Central memory CD8-positive, alpha-beta T cell (primary cell): ENCODE measurements around the gene AMT.
"Not testable (repeated sequence)": the region's sequence is repeated elsewhere in the genome, so short reads cannot be mapped to it uniquely, and the experiment has no call there.

Experiments
- ATAC-seq: fragments of 150-1000 bp; cut with Tn5 transposase; replicated peaks from 2 replicates; pipeline ENCODE4 v1.10.0; 2022; ENCODE audit warnings: mild to moderate bottlenecking, moderate FRiP score, moderate number of reproducible peaks; ENCODE audit not compliant: poor library complexity, severe bottlenecking; ENCODE audit errors: extremely low read depth
- DNase-seq, 2 donors: peaks; one replicate each; pipeline ENCODE4 v3.0.0; 2021; ENCODE audit warnings: low spot score in 2 of 2
- H3K27ac Mint-ChIP-seq: one replicate; pipeline ENCODE4 v1.8.0; 2022; ENCODE audit warnings: low read depth, mild to moderate bottlenecking, moderate library complexity, mixed read lengths
- H3K27me3 Mint-ChIP-seq: one replicate; pipeline ENCODE4 v1.8.0; 2022; ENCODE audit warnings: mixed read lengths
- H3K36me3 Mint-ChIP-seq: one replicate; pipeline ENCODE4 v1.8.0; 2022; ENCODE audit warnings: mild to moderate bottlenecking, moderate library complexity, mixed read lengths; ENCODE audit not compliant: insufficient read depth
- H3K4me1 Mint-ChIP-seq: one replicate; pipeline ENCODE4 v1.8.0; 2022; ENCODE audit warnings: mixed read lengths
- H3K4me3 Mint-ChIP-seq: one replicate; pipeline ENCODE4 v1.8.0; 2022; ENCODE audit warnings: mild to moderate bottlenecking, moderate library complexity, mixed read lengths
- H3K9me3 Mint-ChIP-seq: one replicate; pipeline ENCODE4 v1.8.0; 2022; ENCODE audit warnings: mixed read lengths

AMT gene

GRCh38 chr3:49415931-49416601 is 6.2 kb downstream of the AMT start:
- Mint-ChIP-seq H3K4me3 (peak overlapping the region; percentile 83), H3K27me3 (no peaks in the 10 kb centered on the region), H3K27ac (peak overlapping the region; percentile 92), H3K36me3 (peaks cover 31% of the 10 kb centered on the region), H3K4me1 (peaks cover 59% of the 10 kb centered on the region), H3K9me3 (no peaks in the 10 kb centered on the region)
- ATAC-seq (peak; percentile 46), DNase-seq (peak; percentile 47 to 71)

GRCh38 chr3:49414753-49415152 is 7.5 kb downstream of the AMT start:
- no peak overlapping the region for H3K4me3 Mint-ChIP-seq
- H3K36me3 Mint-ChIP-seq: peaks cover 32% of the 10 kb centered on the region
- peaks cover 66% of the 10 kb centered on the region for H3K4me1 Mint-ChIP-seq

GRCh38 chr3:49413338-49413734 is 8.9 kb downstream of the AMT start:
- Mint-ChIP-seq H3K36me3 (peaks cover 26% of the 10 kb centered on the region), H3K27me3 (no peaks in the 10 kb centered on the region), H3K4me1 (peaks cover 66% of the 10 kb centered on the region), H3K4me3 (peak overlapping the region; percentile 82), H3K9me3 (no peaks in the 10 kb centered on the region), H3K27ac (peak overlapping the region; percentile 75)
- ATAC-seq: no peak
- DNase-seq: no peak

More at GRCh38 chr3:49414753-49415152, 7.5 kb downstream of the AMT start:
- peak overlapping the region; percentile 75 for H3K27ac Mint-ChIP-seq
- ATAC-seq (no peak), DNase-seq (no peak)
- no peaks in the 10 kb centered on the region for H3K9me3 Mint-ChIP-seq
- H3K27me3 Mint-ChIP-seq: no peaks in the 10 kb centered on the region

- Mint-ChIP-seq H3K36me3 (peaks cover 24% of the 10 kb centered on the region), H3K4me1 (peaks cover 65% of the 10 kb centered on the region), H3K27me3 (no peaks in the 10 kb centered on the region), H3K27ac (peak overlapping the region; percentile 75), H3K9me3 (no peaks in the 10 kb centered on the region), H3K4me3 (peak overlapping the region; percentile 82)
- ATAC-seq (no peak), DNase-seq (no peak)
These were observed 9.5 kb downstream of the AMT start for GRCh38 chr3:49412632-49413337.

- Mint-ChIP-seq H3K27me3 (no peaks in the 10 kb centered on the region), H3K27ac (peak within 1 kb of the TSS; percentile 75), H3K9me3 (no peaks in the 10 kb centered on the region), H3K4me1 (peaks cover 65% of the 10 kb centered on the region), H3K36me3 (peaks cover 24% of the 10 kb centered on the region), H3K4me3 (peak within 1 kb of the TSS; percentile 82)
- peak; percentile 96 to 99 for DNase-seq
- ATAC-seq: peak; percentile 86
These were observed 10.2 kb downstream of the AMT start, which contains the start of the genes RHOA and TCTA for GRCh38 chr3:49411968-49412631. TSS of gene RHOA (minus strand) at chr3:49411976. CDS start at chr3:49375589, 36,387 bp downstream. TSS of gene TCTA (plus strand) at chr3:49412423. CDS start at chr3:49412427, 4 bp downstream.

GRCh38 chr3:49411535-49411967 is 10.7 kb downstream of the AMT start:
- Mint-ChIP-seq H3K4me1 (peaks cover 65% of the 10 kb centered on the region), H3K4me3 (peak overlapping the region; percentile 82), H3K36me3 (peaks cover 25% of the 10 kb centered on the region), H3K27ac (peak overlapping the region; percentile 75), H3K27me3 (no peaks in the 10 kb centered on the region), H3K9me3 (no peaks in the 10 kb centered on the region)
- ATAC-seq (peak; percentile 5), DNase-seq (peak in 1 of 2 donors; percentile 33)

GRCh38 chr3:49410846-49411534 is 11.3 kb downstream of the AMT start:
- H3K9me3 Mint-ChIP-seq: no peaks in the 10 kb centered on the region
- peak overlapping the region; percentile 82 for H3K4me3 Mint-ChIP-seq
- peaks cover 65% of the 10 kb centered on the region for H3K4me1 Mint-ChIP-seq
- H3K36me3 Mint-ChIP-seq: peaks cover 25% of the 10 kb centered on the region
- H3K27me3 Mint-ChIP-seq: no peaks in the 10 kb centered on the region
- no peak for DNase-seq
- ATAC-seq: no peak
- peak overlapping the region; percentile 75 for H3K27ac Mint-ChIP-seq

- H3K36me3 Mint-ChIP-seq: peaks cover 23% of the 10 kb centered on the region
- H3K9me3 Mint-ChIP-seq: no peaks in the 10 kb centered on the region
- peak overlapping the region; percentile 82 for H3K4me3 Mint-ChIP-seq
- DNase-seq (no peak), ATAC-seq (no peak)
- peak overlapping the region; percentile 75 for H3K27ac Mint-ChIP-seq
- no peaks in the 10 kb centered on the region for H3K27me3 Mint-ChIP-seq
- H3K4me1 Mint-ChIP-seq: peaks cover 67% of the 10 kb centered on the region
These were observed 12.0 kb downstream of the AMT start for GRCh38 chr3:49410066-49410845.

- Mint-ChIP-seq H3K9me3 (no peaks in the 10 kb centered on the region), H3K4me1 (peaks cover 48% of the 10 kb centered on the region), H3K27me3 (no peaks in the 10 kb centered on the region), H3K4me3 (peak overlapping the region; percentile 33), H3K36me3 (peaks cover 18% of the 10 kb centered on the region), H3K27ac (peak overlapping the region; percentile 50)
- DNase-seq (no peak), ATAC-seq (no peak)
These were observed 15.4 kb downstream of the AMT start for GRCh38 chr3:49406571-49407565.

- H3K36me3 Mint-ChIP-seq: peaks cover 19% of the 10 kb centered on the region
- not testable (repeated sequence) for ATAC-seq, H3K4me3 Mint-ChIP-seq, DNase-seq, H3K27me3 Mint-ChIP-seq, H3K9me3 Mint-ChIP-seq, H3K27ac Mint-ChIP-seq
- H3K4me1 Mint-ChIP-seq: peaks cover 50% of the 10 kb centered on the region
These were observed 16.7 kb downstream of the AMT start for GRCh38 chr3:49405570-49405969.

GRCh38 chr3:49403891-49404290 is 18.4 kb downstream of the AMT start:
- ATAC-seq (no peak), DNase-seq (no peak)
- H3K27me3 Mint-ChIP-seq: no peaks in the 10 kb centered on the region
- H3K36me3 Mint-ChIP-seq: peaks cover 27% of the 10 kb centered on the region
- peak overlapping the region; percentile 25 for H3K4me3 Mint-ChIP-seq
- peaks cover 50% of the 10 kb centered on the region for H3K4me1 Mint-ChIP-seq
- no peaks in the 10 kb centered on the region for H3K9me3 Mint-ChIP-seq
- H3K27ac Mint-ChIP-seq: no peak overlapping the region
